ENCODE results near the gene KIAA1217.

KIAA1217 gene

DNA sequence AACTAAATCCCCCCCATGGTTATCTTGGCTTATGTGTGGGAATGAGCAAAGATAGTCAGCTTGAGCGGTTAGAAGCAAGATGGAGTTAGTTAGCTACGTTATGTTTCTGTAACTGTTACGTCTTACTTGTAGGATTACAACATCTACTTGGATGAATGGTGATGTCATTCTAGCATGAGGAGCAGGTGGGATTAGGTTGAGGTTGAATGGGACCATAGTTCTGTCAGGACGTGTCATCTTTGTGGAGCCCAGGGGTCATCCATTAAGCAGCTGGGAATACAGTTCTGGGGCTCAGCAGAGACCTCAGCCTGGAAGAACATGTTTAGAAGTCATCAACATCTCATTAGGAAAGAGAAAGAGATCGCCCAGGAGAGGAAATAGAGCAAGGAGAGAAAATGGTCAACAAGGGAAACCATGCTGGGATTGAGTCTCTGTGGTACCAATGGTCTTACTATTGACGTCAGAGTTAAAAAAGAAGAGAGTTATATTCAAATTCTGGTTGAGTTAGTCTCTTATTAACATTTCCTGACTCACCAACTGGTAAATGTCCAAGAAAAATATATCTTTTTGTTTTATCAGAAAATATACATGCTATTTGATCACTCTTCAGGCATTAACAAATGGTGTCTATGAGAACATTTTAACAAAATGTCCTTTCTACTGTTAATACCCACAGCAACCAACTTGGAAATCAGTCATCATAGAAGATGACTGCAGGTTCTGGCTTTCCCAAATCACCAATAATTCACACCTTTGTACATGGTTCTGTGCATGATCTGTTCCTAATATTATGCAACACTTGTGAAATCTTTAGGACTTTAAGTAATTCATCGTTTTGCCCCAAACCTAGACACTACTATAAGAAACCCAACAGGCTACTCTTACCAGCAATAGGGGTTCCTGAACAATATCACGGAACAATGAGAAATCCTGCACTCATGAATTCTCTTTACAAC lies 96.9 kb downstream of the KIAA1217 start:
- no peak overlapping the region for H3K4me3 ChIP-seq (ENCODE audit: low read depth in 1 of 2, low read length in 1 of 2)

DNA sequence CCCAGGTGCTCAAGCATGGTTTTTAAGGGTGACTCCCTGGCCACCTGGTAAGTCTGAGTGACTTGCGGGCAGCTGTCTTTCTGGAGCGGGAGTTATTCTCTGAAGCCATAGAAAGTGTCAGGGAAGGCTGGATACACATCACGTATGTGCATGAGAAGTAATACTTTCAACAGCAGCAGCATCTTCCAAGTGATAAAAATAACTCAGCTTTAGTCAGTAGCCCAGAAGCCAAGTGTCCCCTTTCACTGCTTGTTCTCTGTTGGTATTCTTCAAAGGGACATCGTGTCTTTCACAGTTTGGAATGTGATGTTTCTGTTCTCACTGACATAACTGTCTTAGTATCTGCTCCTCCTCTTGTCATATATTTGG lies 97.6 kb downstream of the KIAA1217 start:
- TF ChIP-seq, protein P1, sequence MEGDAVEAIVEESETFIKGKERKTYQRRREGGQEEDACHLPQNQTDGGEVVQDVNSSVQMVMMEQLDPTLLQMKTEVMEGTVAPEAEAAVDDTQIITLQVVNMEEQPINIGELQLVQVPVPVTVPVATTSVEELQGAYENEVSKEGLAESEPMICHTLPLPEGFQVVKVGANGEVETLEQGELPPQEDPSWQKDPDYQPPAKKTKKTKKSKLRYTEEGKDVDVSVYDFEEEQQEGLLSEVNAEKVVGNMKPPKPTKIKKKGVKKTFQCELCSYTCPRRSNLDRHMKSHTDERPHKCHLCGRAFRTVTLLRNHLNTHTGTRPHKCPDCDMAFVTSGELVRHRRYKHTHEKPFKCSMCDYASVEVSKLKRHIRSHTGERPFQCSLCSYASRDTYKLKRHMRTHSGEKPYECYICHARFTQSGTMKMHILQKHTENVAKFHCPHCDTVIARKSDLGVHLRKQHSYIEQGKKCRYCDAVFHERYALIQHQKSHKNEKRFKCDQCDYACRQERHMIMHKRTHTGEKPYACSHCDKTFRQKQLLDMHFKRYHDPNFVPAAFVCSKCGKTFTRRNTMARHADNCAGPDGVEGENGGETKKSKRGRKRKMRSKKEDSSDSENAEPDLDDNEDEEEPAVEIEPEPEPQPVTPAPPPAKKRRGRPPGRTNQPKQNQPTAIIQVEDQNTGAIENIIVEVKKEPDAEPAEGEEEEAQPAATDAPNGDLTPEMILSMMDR (IDR thresholded peaks at IDR 0.05) = no peak
- H3K36me3 ChIP-seq = no peaks in the 10 kb centered on the region
- no peaks in the 10 kb centered on the region for H3K9me3 ChIP-seq
- no peak overlapping the region for H3K4me3 ChIP-seq (ENCODE audit: low read depth in 1 of 2, low read length in 1 of 2)
- H3K27ac ChIP-seq = no peak overlapping the region
- no peaks in the 10 kb centered on the region for H3K27me3 ChIP-seq
- H3K4me1 ChIP-seq (ENCODE audit: control insufficient read depth in 1 of 2, insufficient read depth in 1 of 2, low read depth in 1 of 2, low read length in 1 of 2) = no peaks in the 10 kb centered on the region

More for the DNA sequence above, 96.9 kb downstream of the KIAA1217 start:
- no peaks in the 10 kb centered on the region for H3K27me3 ChIP-seq
- no peaks in the 10 kb centered on the region for H3K9me3 ChIP-seq
- H3K4me1 ChIP-seq (ENCODE audit: control insufficient read depth in 1 of 2, insufficient read depth in 1 of 2, low read depth in 1 of 2, low read length in 1 of 2) = no peaks in the 10 kb centered on the region
- H3K27ac ChIP-seq = no peak overlapping the region
- TF ChIP-seq, protein P1 (IDR thresholded peaks at IDR 0.05) = no peak
- no peaks in the 10 kb centered on the region for H3K36me3 ChIP-seq

DNA sequence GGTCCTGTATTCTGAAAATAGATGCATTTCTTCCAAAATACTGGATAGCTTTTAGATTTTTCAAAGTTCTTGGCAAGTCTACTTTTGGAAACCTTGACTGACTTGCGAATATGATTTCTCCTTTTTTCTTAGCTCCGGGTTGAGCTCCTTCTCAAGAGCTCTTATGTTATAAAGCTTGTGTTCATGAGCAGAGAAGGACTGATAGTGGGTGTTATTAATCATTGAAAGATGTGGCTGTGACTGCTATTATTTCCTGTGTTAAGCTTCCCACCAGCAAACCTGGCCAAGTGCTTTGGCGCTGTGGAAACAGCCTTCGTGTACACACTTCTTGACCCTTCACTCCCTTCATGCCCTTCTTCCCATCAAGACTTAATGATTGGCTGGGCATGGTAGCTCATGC lies 98.2 kb downstream of the KIAA1217 start:
- no peak overlapping the region for H3K4me3 ChIP-seq (ENCODE audit: low read depth in 1 of 2, low read length in 1 of 2)
- TF ChIP-seq, protein P1 (IDR thresholded peaks at IDR 0.05) = no peak
- no peaks in the 10 kb centered on the region for H3K36me3 ChIP-seq
- no peak overlapping the region for H3K27ac ChIP-seq
- no peaks in the 10 kb centered on the region for H3K9me3 ChIP-seq
- H3K4me1 ChIP-seq (ENCODE audit: control insufficient read depth in 1 of 2, insufficient read depth in 1 of 2, low read depth in 1 of 2, low read length in 1 of 2) = no peaks in the 10 kb centered on the region
- no peaks in the 10 kb centered on the region for H3K27me3 ChIP-seq

DNA sequence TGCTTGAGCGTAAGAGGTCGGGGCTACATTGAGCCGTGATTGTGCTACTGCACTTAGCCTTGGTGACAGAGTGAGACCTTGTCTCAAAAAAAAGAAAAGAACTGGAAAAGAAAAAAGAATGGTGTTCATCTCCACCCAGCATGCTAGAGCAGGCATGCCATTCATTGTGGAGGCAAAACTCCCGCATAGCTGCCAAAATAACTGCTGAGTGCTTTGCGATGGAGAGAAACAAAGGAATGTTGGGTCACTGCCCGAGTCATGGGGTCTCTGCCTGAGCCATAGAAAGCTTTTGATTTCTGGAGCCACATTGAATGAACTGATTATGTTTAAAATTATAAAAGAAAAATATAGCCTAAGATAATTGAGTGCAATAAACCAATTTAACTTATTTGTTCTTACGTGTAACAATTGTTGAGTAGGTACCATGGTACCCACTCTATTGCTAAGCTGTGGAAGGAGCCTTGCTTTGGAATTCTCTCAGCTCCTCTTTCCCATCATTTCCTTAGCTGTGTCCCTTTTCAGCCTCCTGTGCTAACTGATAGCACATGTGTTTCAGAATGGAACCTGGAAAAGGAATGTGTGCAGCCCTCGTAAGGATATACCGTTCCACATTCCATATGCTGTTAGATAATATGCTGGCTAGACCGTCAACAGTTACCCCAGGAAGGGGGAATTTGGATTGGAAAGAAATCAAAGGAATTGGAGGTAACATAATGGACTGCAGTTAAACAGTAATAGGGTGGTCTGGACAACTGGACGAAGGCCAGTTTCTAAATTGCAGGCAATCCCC lies 99.0 kb downstream of the KIAA1217 start:
- TF ChIP-seq, protein P1 (IDR thresholded peaks at IDR 0.05) = no peak
- H3K4me3 ChIP-seq (ENCODE audit: low read depth in 1 of 2, low read length in 1 of 2) = no peak overlapping the region
- no peaks in the 10 kb centered on the region for H3K27me3 ChIP-seq
- H3K9me3 ChIP-seq = no peaks in the 10 kb centered on the region
- no peak overlapping the region for H3K27ac ChIP-seq
- no peaks in the 10 kb centered on the region for H3K36me3 ChIP-seq
- no peaks in the 10 kb centered on the region for H3K4me1 ChIP-seq (ENCODE audit: control insufficient read depth in 1 of 2, insufficient read depth in 1 of 2, low read depth in 1 of 2, low read length in 1 of 2)

DNA sequence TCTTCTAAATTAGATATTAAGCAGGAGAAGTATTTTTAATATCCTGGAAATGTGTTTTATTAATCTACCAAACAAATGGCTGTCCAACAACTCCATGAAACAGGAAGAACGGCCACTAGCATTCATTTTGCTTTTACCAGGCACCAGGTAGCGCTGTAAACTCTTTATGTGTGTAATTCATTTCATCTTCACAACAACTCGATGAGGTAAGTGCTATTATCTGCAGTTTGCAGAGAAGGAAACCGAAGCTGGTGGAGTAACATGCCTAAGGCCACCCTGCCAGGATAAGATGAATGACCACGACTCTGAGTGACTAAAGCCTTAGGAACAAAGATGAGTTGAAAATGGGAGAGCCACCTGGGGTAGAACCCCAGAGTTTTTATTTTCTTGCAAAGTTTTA lies 101.2 kb downstream of the KIAA1217 start:
- TF ChIP-seq, protein P1 (IDR thresholded peaks at IDR 0.05) = no peak
- H3K27ac ChIP-seq = no peak overlapping the region
- H3K36me3 ChIP-seq = no peaks in the 10 kb centered on the region
- H3K27me3 ChIP-seq = no peaks in the 10 kb centered on the region
- H3K4me3 ChIP-seq (ENCODE audit: low read depth in 1 of 2, low read length in 1 of 2) = no peak overlapping the region
- no peaks in the 10 kb centered on the region for H3K9me3 ChIP-seq
- H3K4me1 ChIP-seq (ENCODE audit: control insufficient read depth in 1 of 2, insufficient read depth in 1 of 2, low read depth in 1 of 2, low read length in 1 of 2) = no peaks in the 10 kb centered on the region
